ENCODE results near the gene SIT1.
A peak's percentile ranks its signal among the peaks of the same experiment; 100 is the strongest.
"Not testable (repeated sequence)": the region's sequence is repeated elsewhere in the genome, so short reads cannot be mapped to it uniquely, and the experiment has no call there.

Gene SIT1

GRCh38 chr9:35653611-35654010 is 2.9 kb upstream of the SIT1 start:
- no peak overlapping the region for H3K4me3 ChIP-seq (ENCODE audit: low read length)
- no peak overlapping the region for H3K9ac ChIP-seq (ENCODE audit: low read length)
- no peaks in the 10 kb centered on the region for H3K27me3 ChIP-seq (ENCODE audit: control insufficient read depth, insufficient read depth, low read length)
- peaks cover 12% of the 10 kb centered on the region for H3K4me1 ChIP-seq (ENCODE audit: control insufficient read depth, insufficient read depth, low read length)
- no peaks in the 10 kb centered on the region for H3K36me3 ChIP-seq (ENCODE audit: control insufficient read depth, insufficient read depth, low read length)
- no peak overlapping the region for H3K27ac ChIP-seq (ENCODE audit: low read depth, low read length)

GRCh38 chr9:35652829-35653209 is 2.1 kb upstream of the SIT1 start:
- no peak overlapping the region for H3K9ac ChIP-seq (ENCODE audit: low read length)
- H3K27ac ChIP-seq (ENCODE audit: low read depth, low read length): no peak overlapping the region
- no peaks in the 10 kb centered on the region for H3K27me3 ChIP-seq (ENCODE audit: control insufficient read depth, insufficient read depth, low read length)
- no peak overlapping the region for H3K4me3 ChIP-seq (ENCODE audit: low read length)
- H3K36me3 ChIP-seq (ENCODE audit: control insufficient read depth, insufficient read depth, low read length): no peaks in the 10 kb centered on the region
- H3K4me1 ChIP-seq (ENCODE audit: control insufficient read depth, insufficient read depth, low read length): peaks cover 12% of the 10 kb centered on the region

GRCh38 chr9:35651956-35652828 is 1.5 kb upstream of the SIT1 start:
- no peak overlapping the region for H3K9ac ChIP-seq (ENCODE audit: low read length)
- H3K4me3 ChIP-seq (ENCODE audit: low read length): no peak overlapping the region
- no peaks in the 10 kb centered on the region for H3K27me3 ChIP-seq (ENCODE audit: control insufficient read depth, insufficient read depth, low read length)
- H3K4me1 ChIP-seq (ENCODE audit: control insufficient read depth, insufficient read depth, low read length): peaks cover 8% of the 10 kb centered on the region
- no peak overlapping the region for H3K27ac ChIP-seq (ENCODE audit: low read depth, low read length)
- H3K36me3 ChIP-seq (ENCODE audit: control insufficient read depth, insufficient read depth, low read length): no peaks in the 10 kb centered on the region

GRCh38 chr9:35649431-35650340 is 1.0 kb downstream of the SIT1 start:
- no peak overlapping the region for H3K27ac ChIP-seq (ENCODE audit: low read depth, low read length)
- no peaks in the 10 kb centered on the region for H3K36me3 ChIP-seq (ENCODE audit: control insufficient read depth, insufficient read depth, low read length)
- H3K27me3 ChIP-seq (ENCODE audit: control insufficient read depth, insufficient read depth, low read length): no peaks in the 10 kb centered on the region
- peak overlapping the region; percentile 52 for H3K4me3 ChIP-seq (ENCODE audit: low read length)
- H3K4me1 ChIP-seq (ENCODE audit: control insufficient read depth, insufficient read depth, low read length): peaks cover 3% of the 10 kb centered on the region
- H3K9ac ChIP-seq (ENCODE audit: low read length): no peak overlapping the region

- H3K36me3 ChIP-seq (ENCODE audit: control insufficient read depth, insufficient read depth, low read length): no peaks in the 10 kb centered on the region
- no peaks in the 10 kb centered on the region for H3K27me3 ChIP-seq (ENCODE audit: control insufficient read depth, insufficient read depth, low read length)
- peak overlapping the region; percentile 91 for H3K4me3 ChIP-seq (ENCODE audit: low read length)
- peak overlapping the region; percentile 47 for H3K9ac ChIP-seq (ENCODE audit: low read length)
- peak overlapping the region; percentile 89 for H3K27ac ChIP-seq (ENCODE audit: low read depth, low read length)
- H3K4me1 ChIP-seq (ENCODE audit: control insufficient read depth, insufficient read depth, low read length): peaks cover 3% of the 10 kb centered on the region
These were observed 4.0 kb downstream of the SIT1 start for GRCh38 chr9:35646533-35647265.

- Histone ChIP-seq H3K4me1 (ENCODE audit: control insufficient read depth, insufficient read depth, low read length) (peaks cover 3% of the 10 kb centered on the region), H3K9ac (ENCODE audit: low read length) (peak overlapping the region; percentile 21), H3K36me3 (ENCODE audit: control insufficient read depth, insufficient read depth, low read length) (no peaks in the 10 kb centered on the region), H3K27me3 (ENCODE audit: control insufficient read depth, insufficient read depth, low read length) (no peaks in the 10 kb centered on the region), H3K27ac (ENCODE audit: low read depth, low read length) (peak overlapping the region; percentile 89), H3K4me3 (ENCODE audit: low read length) (peak overlapping the region; percentile 91)
These were observed 4.6 kb downstream of the SIT1 start for GRCh38 chr9:35646153-35646532.

GRCh38 chr9:35645736-35646135 is 5.0 kb downstream of the SIT1 start:
- H3K36me3 ChIP-seq (ENCODE audit: control insufficient read depth, insufficient read depth, low read length); H3K4me1 ChIP-seq (ENCODE audit: control insufficient read depth, insufficient read depth, low read length); H3K27ac ChIP-seq (ENCODE audit: low read depth, low read length); H3K9ac ChIP-seq (ENCODE audit: low read length); H3K27me3 ChIP-seq (ENCODE audit: control insufficient read depth, insufficient read depth, low read length): not testable (repeated sequence)
- peak overlapping the region; percentile 91 for H3K4me3 ChIP-seq (ENCODE audit: low read length)

- no peak overlapping the region for H3K27ac ChIP-seq (ENCODE audit: low read depth, low read length)
- H3K36me3 ChIP-seq (ENCODE audit: control insufficient read depth, insufficient read depth, low read length): no peaks in the 10 kb centered on the region
- H3K27me3 ChIP-seq (ENCODE audit: control insufficient read depth, insufficient read depth, low read length): no peaks in the 10 kb centered on the region
- no peak overlapping the region for H3K4me3 ChIP-seq (ENCODE audit: low read length)
- H3K9ac ChIP-seq (ENCODE audit: low read length): no peak overlapping the region
- peaks cover 3% of the 10 kb centered on the region for H3K4me1 ChIP-seq (ENCODE audit: control insufficient read depth, insufficient read depth, low read length)
These were observed 7.7 kb downstream of the SIT1 start for GRCh38 chr9:35643046-35643445.

- H3K4me3 ChIP-seq (ENCODE audit: low read length); H3K27me3 ChIP-seq (ENCODE audit: control insufficient read depth, insufficient read depth, low read length); H3K36me3 ChIP-seq (ENCODE audit: control insufficient read depth, insufficient read depth, low read length); H3K27ac ChIP-seq (ENCODE audit: low read depth, low read length); H3K9ac ChIP-seq (ENCODE audit: low read length); H3K4me1 ChIP-seq (ENCODE audit: control insufficient read depth, insufficient read depth, low read length): not testable (repeated sequence)
These were observed 9.3 kb downstream of the SIT1 start for GRCh38 chr9:35641478-35641877.

GRCh38 chr9:35640431-35640830 is 10.3 kb downstream of the SIT1 start:
- H3K4me3 ChIP-seq (ENCODE audit: low read length); H3K36me3 ChIP-seq (ENCODE audit: control insufficient read depth, insufficient read depth, low read length); H3K27me3 ChIP-seq (ENCODE audit: control insufficient read depth, insufficient read depth, low read length); H3K4me1 ChIP-seq (ENCODE audit: control insufficient read depth, insufficient read depth, low read length); H3K9ac ChIP-seq (ENCODE audit: low read length); H3K27ac ChIP-seq (ENCODE audit: low read depth, low read length): not testable (repeated sequence)

GRCh38 chr9:35639631-35640030 is 11.1 kb downstream of the SIT1 start:
- Histone ChIP-seq H3K9ac (ENCODE audit: low read length) (no peak overlapping the region), H3K27me3 (ENCODE audit: control insufficient read depth, insufficient read depth, low read length) (no peaks in the 10 kb centered on the region), H3K4me1 (ENCODE audit: control insufficient read depth, insufficient read depth, low read length) (no peaks in the 10 kb centered on the region), H3K27ac (ENCODE audit: low read depth, low read length) (no peak overlapping the region), H3K4me3 (ENCODE audit: low read length) (no peak overlapping the region), H3K36me3 (ENCODE audit: control insufficient read depth, insufficient read depth, low read length) (no peaks in the 10 kb centered on the region)

- not testable (repeated sequence) for H3K4me3 ChIP-seq (ENCODE audit: low read length); H3K9ac ChIP-seq (ENCODE audit: low read length); H3K4me1 ChIP-seq (ENCODE audit: control insufficient read depth, insufficient read depth, low read length); H3K36me3 ChIP-seq (ENCODE audit: control insufficient read depth, insufficient read depth, low read length); H3K27me3 ChIP-seq (ENCODE audit: control insufficient read depth, insufficient read depth, low read length); H3K27ac ChIP-seq (ENCODE audit: low read depth, low read length)
These were observed 11.5 kb downstream of the SIT1 start for GRCh38 chr9:35639225-35639624.

Data from rectal smooth muscle tissue (tissue), 1 donor.